ENCODE results near the gene ALOX12.

ALOX12 gene

DNA sequence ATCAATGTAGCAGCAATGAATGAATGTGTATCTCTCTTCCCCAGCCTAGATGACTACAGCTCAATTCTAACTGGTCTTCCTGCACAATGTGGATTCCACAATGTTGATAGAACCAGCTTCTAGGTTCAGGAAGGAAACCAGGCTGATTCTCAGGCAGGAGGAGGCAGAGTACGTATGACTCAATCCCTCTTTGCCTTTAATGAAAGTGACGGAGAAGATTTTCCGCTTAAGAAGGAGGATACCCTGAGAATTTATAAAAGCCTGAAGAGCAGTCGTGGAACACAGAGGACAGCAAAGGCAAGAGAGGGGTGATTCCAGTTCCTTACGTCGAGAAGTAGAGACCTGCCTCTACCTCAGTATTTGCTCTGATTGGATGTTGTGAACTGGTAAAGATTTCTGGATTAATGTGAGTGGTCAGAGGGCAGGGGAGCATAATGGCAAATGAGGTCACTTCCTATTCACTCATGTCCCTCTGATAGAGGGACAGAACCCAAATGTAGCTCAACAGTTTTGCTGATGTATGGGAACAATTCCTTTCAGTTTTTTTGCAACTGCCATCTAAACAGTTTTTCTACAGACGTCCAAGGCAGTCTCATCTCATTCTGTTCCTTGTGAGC, 63.1 kb downstream of the ALOX12 start:
- Histone ChIP-seq H3K9me3 (ENCODE audit: low read depth, low read length) (no peaks in the 10 kb centered on the region), H3K36me3 (ENCODE audit: insufficient read depth, low read length) (no peaks in the 10 kb centered on the region), H3K9ac (ENCODE audit: insufficient read length) (no peak overlapping the region), H3K4me3 (no peak overlapping the region), H3K27ac (no peak overlapping the region)
- no peak for DNase-seq (ENCODE audit: low read depth, low spot score)
- TF ChIP-seq POLR2AphosphoS5 (IDR thresholded peaks at IDR 0.05; ENCODE audit: borderline replicate concordance, low read depth, low read length) (no peak), FOXP2 (optimal IDR thresholded peaks at IDR 0.05; ENCODE audit: control extremely low read depth, extremely low read length, insufficient read depth) (no peak), EZH2 (IDR thresholded peaks at IDR 0.05) (no peak)
